Right lobe of liver (tissue), 6 donors: ENCODE measurements around the gene SLC45A1. TPM values are rescaled to one million over a fixed set of nuclear protein-coding genes. Genes with fewer than 3 reads are reported as not detected.
"Not testable (repeated sequence)": the region's sequence is repeated elsewhere in the genome, so short reads cannot be mapped to it uniquely, and the experiment has no call there.

Experiments
- ATAC-seq, 4 donors: fragments of 200-7000 bp; cut with Tn5 transposase; one replicate each; pipeline ENCODE4 v1.9.1; 2020; ENCODE audit warnings: mild to moderate bottlenecking in 4 of 4, moderate library complexity in 4 of 4
- DNase-seq, 3 donors: peaks; one replicate each; pipeline ENCODE4 v3.0.0-alpha.2; 2020
- H3K27ac ChIP-seq, 3 donors: fragments of 200-600 bp; one replicate each; pipeline ENCODE4 v1.8.0; 2022
- H3K27me3 ChIP-seq, 2 donors: fragments of 200-600 bp; one replicate each; pipeline ENCODE4 v1.8.0; 2022
- H3K36me3 ChIP-seq, 4 donors: fragments of 200-600 bp; sonication (generic) in 1 of 4; one replicate each; pipeline versions ENCODE4 v1.5.1 to v1.8.0; 2017 to 2022; ENCODE audit warnings: control low read depth in 1 of 4
- H3K4me1 ChIP-seq, 4 donors: fragments of 200-600 bp; sonication (generic) in 1 of 4; one replicate each; pipeline versions ENCODE4 v1.5.1 to v1.8.0; 2017 to 2022; ENCODE audit warnings: control low read depth in 1 of 4
- H3K4me3 ChIP-seq, 3 donors: fragments of 200-600 bp; one replicate each; pipeline ENCODE4 v1.8.0; 2022
- H3K9me3 ChIP-seq, 4 donors: fragments of 200-600 bp; sonication (generic) in 1 of 4; one replicate each; pipeline versions ENCODE4 v1.5.1 to v1.8.0; 2017 to 2022; ENCODE audit warnings: control low read depth in 1 of 4
- POLR2A ChIP-seq: fragments of 450-650 bp; IDR thresholded peaks from one replicate; pipeline ENCODE4 v1.6.1; 2017; ENCODE audit warnings: antibody characterized with exemption, mild to moderate bottlenecking
- WGBS: methylation state at CpG from one replicate; pipeline ENCODE4 v1.1.6; 2018; ENCODE audit warnings: low coverage, low lambda C conversion rate; ENCODE audit not compliant: insufficient coverage; ENCODE audit errors: missing lambda C conversion rate; 5-methylcytosine and 5-hydroxymethylcytosine counted together
- intact Hi-C, 2 donors: fragments of 100-400 bp; cut with DNase I; formaldehyde crosslinking; loops; one replicate each; pipeline versions ENCODE4 v1.11.2 to v1.14.1; 2022
- long read RNA-seq: library from polyadenylated mRNA; unstranded; transcript quantifications from one replicate; pipeline ENCODE4 v2.0.0, GENCODE V29; 2019
- total RNA-seq, 6 experiments: library from RNA; depleted of rRNA in 2 of 6; stranded (reverse); fragments of >200 nt in 2 of 6; fragmentation: NEBNext Ultra II Directional in 3 of 6; extraction: Animal tissue kit (Norgen Biotek cat#: 25700) in 3 of 6; gene quantifications; one replicate each; pipeline versions ENCODE4 v1.1.0 to v1.2.4, GENCODE V29; 2016 to 2023
- TF ChIP-seq, protein P1 (sequence below), 4 donors: fragments of 200-600 bp in 3 of 4; fragments of 450-650 bp in 1 of 4; IDR thresholded peaks; one replicate each; pipeline versions ENCODE4 v1.5.1 to v1.8.0; 2016 to 2022; ENCODE audit warnings: antibody characterized with exemption in 4 of 4, mild to moderate bottlenecking in 2 of 4
- donor health status: DM: no; HTN: yes; CAD: no.
- donor health status: DM: no; HTN: no; CAD: no.
- donor health status: DM: no; HTN: no; CAD: no.
- donor health status: DM: no; HTN: yes; CAD: no.
- donor health status: DM: no; HTN: yes; CAD: no.

The SLC45A1 gene
- total RNA-seq: under 1 TPM in 5 of 6 experiments, not detected in 1; 0.13 to 0.53 (median 0.25) TPM
- long read RNA-seq: 0 reads

DNA sequence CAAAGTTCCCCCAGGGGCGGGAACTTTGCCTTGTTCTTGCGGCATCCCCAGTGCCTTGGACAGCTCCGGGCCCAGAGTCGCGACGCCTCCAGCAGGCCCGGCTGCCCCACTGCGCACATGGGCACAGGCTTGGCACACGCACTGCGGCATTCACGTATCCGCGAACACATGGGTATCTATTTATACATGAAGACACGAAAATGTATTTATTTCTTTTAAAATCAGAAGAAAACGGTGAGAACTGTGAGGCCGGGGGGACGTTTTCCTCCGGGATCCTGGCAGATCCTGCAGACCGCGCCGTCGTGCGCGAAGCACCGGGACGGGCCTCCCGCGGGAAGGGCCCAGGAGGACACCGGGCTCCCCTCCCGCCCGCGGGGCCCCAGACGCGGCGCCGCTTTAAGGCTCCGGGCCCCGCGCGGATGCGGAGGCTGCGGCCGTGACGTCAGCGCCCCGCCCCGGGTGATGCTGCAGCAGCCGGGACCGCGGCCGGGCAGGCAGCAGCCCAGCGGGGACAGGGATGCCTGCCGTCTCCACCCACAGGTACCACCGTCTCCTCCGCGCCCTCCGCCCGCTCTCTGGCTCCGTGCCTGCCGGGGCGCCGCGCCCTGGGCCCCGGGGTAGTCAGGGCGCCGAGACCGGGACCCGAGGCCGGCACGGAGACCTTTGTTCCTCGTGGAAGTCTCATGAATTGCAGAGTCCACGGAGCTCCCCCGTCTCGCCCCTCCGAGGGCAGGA is at the start of gene SLC45A1:
Gene SLC45A1 (plus strand): TSS at position 468 of the 735 bp plus-strand sequence. CDS start 6,216 bp downstream, outside the sequence.
- WGBS: 73% methylated on average over 18 of the region's 75 CpGs
- Histone ChIP-seq H3K4me1 (peaks cover 0 to 17% (median 8%) of the 10 kb centered on the region in 4 donors), H3K9me3 (no peaks in the 10 kb centered on the region), H3K4me3 (peak within 1 kb of the TSS; percentile 35 to 50 (median 39)), H3K36me3 (no peaks in the 10 kb centered on the region), H3K27ac (no peak within 1 kb of the TSS), H3K27me3 (no peaks in the 10 kb centered on the region)
- peak; percentile 64 to 74 (median 66) for DNase-seq
- intact Hi-C loops: loop anchor here (5.0 to 10.0 kb wide), 3 partner anchors 53 to 341 kb away; no protein-coding TSS in a partner anchor
- peak; percentile 32 to 48 (median 35) for ATAC-seq
- no peak for TF ChIP-seq POLR2A

DNA sequence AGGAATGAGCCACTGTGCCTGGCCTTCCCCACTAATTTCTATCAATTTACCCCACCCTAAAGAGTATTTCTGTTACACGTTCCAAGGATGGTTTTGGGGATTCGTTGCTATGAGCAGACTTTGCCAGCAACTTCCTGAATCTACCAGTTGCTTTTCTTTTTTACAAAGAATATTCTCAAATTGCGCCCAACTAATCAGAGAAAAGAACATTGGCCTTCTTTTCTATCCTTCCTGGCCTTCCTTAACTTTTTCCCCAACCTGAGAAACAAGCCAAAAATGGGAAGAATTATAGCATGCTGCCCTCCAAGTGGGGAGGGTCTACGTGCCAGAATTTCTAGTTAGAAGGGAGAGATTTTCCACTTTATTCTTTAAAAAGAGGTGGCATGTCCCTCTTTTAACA is 44.9 kb upstream of the SLC45A1 start:
- H3K36me3 ChIP-seq: no peaks in the 10 kb centered on the region
- DNase-seq (no peak), ATAC-seq (no peak)
- 56% methylated on average over 4 of the region's 4 CpGs for WGBS
- intact Hi-C loops: no loop called here
- H3K27me3 ChIP-seq: no peaks in the 10 kb centered on the region
- no peak for TF ChIP-seq POLR2A
- TF ChIP-seq, protein P1, sequence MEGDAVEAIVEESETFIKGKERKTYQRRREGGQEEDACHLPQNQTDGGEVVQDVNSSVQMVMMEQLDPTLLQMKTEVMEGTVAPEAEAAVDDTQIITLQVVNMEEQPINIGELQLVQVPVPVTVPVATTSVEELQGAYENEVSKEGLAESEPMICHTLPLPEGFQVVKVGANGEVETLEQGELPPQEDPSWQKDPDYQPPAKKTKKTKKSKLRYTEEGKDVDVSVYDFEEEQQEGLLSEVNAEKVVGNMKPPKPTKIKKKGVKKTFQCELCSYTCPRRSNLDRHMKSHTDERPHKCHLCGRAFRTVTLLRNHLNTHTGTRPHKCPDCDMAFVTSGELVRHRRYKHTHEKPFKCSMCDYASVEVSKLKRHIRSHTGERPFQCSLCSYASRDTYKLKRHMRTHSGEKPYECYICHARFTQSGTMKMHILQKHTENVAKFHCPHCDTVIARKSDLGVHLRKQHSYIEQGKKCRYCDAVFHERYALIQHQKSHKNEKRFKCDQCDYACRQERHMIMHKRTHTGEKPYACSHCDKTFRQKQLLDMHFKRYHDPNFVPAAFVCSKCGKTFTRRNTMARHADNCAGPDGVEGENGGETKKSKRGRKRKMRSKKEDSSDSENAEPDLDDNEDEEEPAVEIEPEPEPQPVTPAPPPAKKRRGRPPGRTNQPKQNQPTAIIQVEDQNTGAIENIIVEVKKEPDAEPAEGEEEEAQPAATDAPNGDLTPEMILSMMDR (IDR thresholded peaks at IDR 0.05): no peak
- no peaks in the 10 kb centered on the region for H3K9me3 ChIP-seq
- no peak overlapping the region for H3K4me3 ChIP-seq
- no peaks in the 10 kb centered on the region for H3K4me1 ChIP-seq
- no peak overlapping the region for H3K27ac ChIP-seq

DNA sequence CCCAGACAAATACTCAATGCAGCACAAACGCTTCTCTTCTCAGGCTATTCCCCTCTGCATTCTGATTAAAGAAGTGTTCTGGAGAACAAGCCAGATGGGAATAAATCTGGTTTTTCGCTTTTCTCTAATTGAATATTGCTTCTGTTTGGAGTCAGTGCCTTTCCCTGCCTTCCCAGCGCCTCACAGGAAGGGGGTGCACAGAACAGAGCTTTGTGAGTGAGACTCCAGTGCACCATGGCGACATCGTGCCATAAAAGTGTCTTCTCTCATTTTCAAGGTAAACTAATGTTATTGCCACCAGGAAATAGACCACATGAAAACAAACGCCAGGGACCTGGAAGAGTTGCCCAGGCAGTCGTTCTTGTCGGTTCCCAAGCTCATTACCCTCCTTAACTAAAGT is 43.6 kb upstream of the SLC45A1 start:
- TF ChIP-seq, protein P1 (IDR thresholded peaks at IDR 0.05): no peak
- no peak for TF ChIP-seq POLR2A
- no peak overlapping the region for H3K27ac ChIP-seq
- DNase-seq: no peak
- H3K4me3 ChIP-seq: no peak overlapping the region
- H3K27me3 ChIP-seq: no peaks in the 10 kb centered on the region
- ATAC-seq: no peak
- WGBS: 66% methylated on average over 8 of the region's 8 CpGs
- H3K4me1 ChIP-seq: no peaks in the 10 kb centered on the region
- H3K9me3 ChIP-seq: no peaks in the 10 kb centered on the region
- no peaks in the 10 kb centered on the region for H3K36me3 ChIP-seq
- intact Hi-C loops: no loop called here

DNA sequence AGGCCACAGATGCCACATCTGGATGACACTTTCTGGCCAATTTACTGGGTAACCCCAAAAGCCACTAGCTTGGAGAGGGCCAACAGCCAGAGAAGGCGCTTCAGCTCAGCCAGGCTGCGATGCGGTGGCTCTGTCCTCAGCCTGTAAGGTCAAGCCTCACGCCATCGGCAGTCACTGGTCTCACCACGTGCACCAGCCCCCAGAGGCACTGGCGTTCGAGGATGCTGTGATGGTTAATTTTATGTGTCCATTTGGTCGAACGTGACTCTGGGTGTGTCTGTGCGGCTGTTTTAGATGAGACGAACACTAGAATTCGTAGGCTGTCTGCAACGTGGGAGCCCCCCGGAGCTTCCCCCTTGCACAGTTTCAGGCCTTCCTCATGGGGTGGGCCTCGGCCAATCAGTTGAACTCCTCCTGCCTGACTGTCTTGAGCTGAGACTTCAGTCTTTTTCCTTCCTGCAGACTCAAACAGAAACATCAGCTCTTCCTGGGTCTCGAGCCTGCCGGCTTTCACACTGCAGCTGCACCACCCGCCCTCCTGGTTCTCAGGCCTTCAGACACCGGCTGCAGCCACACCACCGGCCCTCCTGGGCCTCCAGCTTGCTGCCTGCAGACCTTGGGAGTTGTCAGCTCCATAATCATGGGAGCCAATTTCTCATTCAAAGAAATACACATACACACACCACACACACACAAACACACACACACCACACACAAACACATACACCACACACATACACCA is 41.6 kb upstream of the SLC45A1 start:
- WGBS: 91% methylated on average over 8 of the region's 21 CpGs
- intact Hi-C loops: no loop called here
- ATAC-seq (no peak), DNase-seq (no peak)
- H3K36me3 ChIP-seq: no peaks in the 10 kb centered on the region
- no peaks in the 10 kb centered on the region for H3K4me1 ChIP-seq
- no peaks in the 10 kb centered on the region for H3K27me3 ChIP-seq
- H3K4me3 ChIP-seq: no peak overlapping the region
- no peak for TF ChIP-seq POLR2A
- TF ChIP-seq, protein P1 (IDR thresholded peaks at IDR 0.05): no peak
- no peak overlapping the region for H3K27ac ChIP-seq
- no peaks in the 10 kb centered on the region for H3K9me3 ChIP-seq

DNA sequence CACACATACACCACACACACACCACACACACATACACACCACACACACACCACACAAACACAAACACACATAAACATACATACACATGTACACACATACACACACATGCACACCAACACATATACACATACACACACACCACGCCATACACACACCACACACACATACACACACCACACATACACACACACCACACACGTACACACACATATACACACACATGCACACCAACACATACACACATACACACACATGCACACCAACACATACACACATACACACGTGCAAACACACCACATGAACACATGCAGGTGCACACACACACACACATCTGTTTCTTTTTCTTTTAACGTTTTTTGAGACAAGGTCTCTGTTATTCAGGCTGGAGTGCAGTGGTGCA is 41.0 kb upstream of the SLC45A1 start:
- Histone ChIP-seq H3K27ac (no peak overlapping the region), H3K9me3 (no peaks in the 10 kb centered on the region), H3K4me3 (no peak overlapping the region), H3K4me1 (no peaks in the 10 kb centered on the region), H3K27me3 (no peaks in the 10 kb centered on the region), H3K36me3 (no peaks in the 10 kb centered on the region)
- TF ChIP-seq POLR2A: no peak
- TF ChIP-seq, protein P1 (IDR thresholded peaks at IDR 0.05): no peak
- intact Hi-C loops: no loop called here
- DNase-seq: no peak
- 77% methylated on average over 3 of the region's 4 CpGs for WGBS
- ATAC-seq: no peak

DNA sequence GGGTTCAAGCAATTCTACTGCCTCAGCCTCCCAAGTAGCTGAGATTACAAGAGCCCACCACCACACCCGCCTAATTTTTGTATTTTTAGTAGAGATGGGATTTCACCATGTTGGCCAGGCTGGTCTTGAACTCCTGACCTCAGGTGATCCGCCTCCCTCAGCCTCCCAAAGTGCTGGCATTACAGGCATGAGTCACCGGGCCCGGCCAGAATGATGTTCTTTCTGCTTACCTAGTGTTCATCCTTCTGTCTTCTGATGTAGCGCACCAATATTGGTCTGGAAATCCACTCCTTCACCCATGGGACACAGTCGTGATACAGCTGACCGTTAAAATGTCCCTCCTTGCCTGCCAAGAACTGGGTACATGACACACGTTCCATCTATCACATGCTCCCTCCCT is 39.2 kb upstream of the SLC45A1 start:
- H3K27ac ChIP-seq, H3K4me3 ChIP-seq, intact Hi-C loops, H3K27me3 ChIP-seq, H3K9me3 ChIP-seq, ATAC-seq, DNase-seq, H3K4me1 ChIP-seq, H3K36me3 ChIP-seq: not testable (repeated sequence)
- 69% methylated on average over 3 of the region's 8 CpGs for WGBS
